NCI-H1694 treated with DMSO at 0.1 percent for 48 hours (cell line): ENCODE measurements around the gene STAT5A.
"Not testable (repeated sequence)": the region's sequence is repeated elsewhere in the genome, so short reads cannot be mapped to it uniquely, and the experiment has no call there.

Source experiments
- DNase-seq: peaks from one replicate; lab custom pipeline; 2025; lab: John Stamatoyannopoulos, UW

STAT5A gene

DNA sequence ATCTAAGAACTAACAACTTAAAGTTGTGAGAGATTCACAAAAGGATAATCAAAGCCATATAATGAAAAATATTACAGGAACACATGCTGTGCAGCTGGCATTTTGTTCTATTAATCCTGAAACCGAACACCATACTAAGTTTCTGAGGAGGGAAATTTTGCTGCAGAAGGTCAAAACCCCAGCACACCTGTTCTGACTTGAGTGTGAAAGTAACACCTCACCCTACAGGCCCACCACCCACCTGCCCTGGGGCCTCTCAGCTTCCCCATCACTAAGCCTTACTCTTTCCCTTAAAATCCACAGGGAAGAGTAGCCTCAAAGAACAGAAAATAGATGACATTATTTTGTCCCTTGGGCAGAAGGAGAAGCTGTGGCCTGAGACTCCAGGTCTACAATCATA is 44.8 kb downstream of the STAT5A start:
- no peak for DNase-seq

GRCh38 chr17:42334677-42335076 is 46.4 kb downstream of the STAT5A start:
- no peak for DNase-seq

DNA sequence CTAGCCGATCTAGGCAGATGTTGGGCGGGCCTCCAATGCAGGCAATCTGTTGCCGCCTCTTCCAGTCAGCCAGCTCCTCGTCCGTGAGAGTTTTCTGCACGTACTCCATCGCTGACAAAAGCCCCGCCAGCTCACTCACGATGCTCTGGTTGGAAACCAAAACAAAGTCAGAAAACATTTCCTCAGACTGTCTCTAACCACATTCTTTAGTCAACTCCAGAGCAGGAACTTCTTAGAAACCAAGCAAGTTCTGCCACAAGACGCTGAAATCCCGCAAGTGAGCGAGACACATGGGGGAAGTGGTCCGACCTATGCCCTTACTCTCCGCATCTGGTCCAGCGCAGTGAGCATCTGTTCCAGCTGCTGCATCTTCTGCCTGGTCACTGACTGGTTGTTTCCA is 49.1 kb downstream of the STAT5A start:
- peak; percentile 12 for DNase-seq

DNA sequence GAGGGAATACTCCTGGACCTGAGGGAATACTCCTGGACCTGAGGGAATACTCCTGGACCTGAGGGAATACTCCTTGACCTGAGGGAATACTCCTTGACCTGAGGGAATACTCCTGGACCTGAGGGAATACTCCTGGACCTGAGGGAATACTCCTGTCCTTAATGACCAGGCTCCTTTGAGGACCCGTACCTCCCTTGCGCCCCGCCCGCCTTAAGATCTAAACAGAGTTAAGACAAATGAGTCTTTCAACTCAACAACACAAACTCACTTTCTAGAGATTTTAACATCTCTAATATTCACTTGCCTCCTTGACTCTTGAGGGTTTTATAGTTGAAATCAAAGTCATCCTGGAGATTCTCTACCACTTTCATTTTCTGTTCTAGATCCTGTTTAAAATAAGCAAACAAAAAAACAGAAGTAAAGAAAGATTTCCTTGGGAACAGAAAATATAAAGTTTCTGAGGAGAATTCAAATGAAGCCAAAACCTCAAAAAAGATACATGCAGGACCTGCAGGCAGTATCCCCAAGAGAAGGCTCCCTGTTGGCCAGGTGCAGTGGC is 50.2 kb downstream of the STAT5A start:
- no peak for DNase-seq

- DNase-seq: no peak
These were observed 50.9 kb downstream of the STAT5A start for GRCh38 chr17:42339221-42339620.

DNA sequence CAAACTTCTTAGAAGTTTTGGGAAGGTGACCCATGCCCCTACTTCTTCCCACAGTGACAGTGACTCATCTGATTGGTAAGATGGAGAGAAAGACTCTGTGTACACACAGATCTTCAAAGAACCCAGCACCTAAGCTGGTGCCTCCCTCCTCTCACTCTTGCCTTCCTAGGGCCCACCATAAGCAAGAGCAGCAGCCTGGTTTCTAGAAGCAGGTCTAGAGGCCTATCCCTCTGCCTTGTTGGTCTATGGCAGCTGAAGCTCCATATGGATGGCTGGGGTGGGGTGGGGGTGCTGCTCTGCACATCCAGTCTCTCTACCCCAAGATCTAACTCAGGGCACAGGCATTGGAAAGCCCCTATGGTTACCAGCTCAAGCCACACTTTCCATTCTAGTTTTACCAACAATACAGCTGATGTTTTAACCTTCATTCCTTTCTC is 52.4 kb downstream of the STAT5A start:
- DNase-seq: no peak

DNA sequence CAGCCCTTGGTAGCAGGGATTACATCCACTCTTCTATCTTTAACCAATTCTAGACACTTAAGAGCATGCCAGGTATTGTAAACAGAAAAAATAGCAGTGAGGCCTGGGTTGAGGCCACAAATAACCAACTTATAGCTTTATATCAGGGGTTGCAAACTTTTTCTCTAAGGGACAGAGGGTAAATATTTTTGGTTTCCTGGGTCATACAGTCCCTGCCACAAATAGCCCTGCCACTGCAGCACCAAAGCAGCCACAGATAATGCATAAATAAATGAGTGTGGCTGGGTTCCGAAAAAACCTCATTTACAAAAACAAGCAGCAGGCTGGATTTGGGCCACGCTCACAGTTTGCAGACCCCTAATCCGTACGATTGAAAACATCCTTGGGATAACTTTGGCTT is 53.3 kb downstream of the STAT5A start:
- no peak for DNase-seq

DNA sequence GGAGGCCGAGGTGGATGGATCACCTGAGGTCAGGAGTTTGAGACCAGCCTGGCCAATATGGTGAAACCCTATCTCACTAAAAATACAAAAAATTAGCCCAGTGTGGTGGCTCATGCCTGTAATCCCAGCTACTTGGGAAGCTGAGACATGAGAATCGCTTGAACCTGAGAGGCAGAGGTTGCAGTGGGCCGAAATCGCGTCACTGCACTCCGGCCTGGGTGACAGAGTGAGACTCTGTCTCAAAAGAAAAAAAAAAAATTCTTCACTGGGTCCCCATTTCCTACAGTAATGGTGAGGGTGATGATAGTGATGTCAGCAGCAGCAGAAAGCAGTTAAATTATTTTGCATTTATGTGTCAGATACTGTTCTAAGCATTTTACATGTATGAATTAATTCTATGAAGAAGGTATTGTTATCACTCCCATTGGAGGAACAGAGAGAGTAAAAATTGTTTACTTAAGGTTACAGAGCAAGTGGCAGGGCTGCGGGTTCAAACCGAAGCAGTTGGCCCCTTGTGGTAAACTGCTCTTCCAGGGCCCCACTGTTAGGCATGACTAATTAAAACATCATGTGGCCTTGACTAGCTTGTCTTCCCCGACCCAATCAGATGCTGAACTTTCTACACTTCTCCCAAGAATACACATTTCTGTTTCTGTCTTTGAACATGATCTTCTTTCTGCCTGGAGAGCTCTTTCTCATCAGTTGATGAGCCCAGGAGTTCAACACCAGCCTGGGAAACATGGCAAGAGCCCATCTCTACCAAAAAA is 54.1 kb downstream of the STAT5A start:
- DNase-seq: no peak

GRCh38 chr17:42345396-42346073 is 57.2 kb downstream of the STAT5A start:
- DNase-seq: no peak

DNA sequence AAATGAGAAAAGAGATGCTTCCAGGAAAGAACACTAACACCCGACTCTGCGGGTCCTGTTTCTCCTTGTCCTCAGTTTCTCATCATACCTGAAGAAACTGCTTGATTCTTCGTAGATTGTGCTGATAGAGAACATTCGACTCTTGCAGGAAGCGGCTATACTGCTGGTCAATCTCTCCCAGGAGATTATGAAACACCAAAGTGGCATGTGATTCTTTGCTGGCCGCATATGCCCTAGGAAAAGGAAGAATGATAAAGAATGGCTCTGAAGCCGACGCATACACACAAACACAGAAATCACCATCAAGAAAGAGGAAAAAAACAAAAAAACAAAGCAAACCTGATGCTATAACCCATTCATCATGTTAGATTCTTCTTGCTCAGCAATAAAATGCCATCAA is 58.2 kb downstream of the STAT5A start:
- no peak for DNase-seq

GRCh38 chr17:42347198-42347597 is 58.9 kb downstream of the STAT5A start:
- no peak for DNase-seq

DNA sequence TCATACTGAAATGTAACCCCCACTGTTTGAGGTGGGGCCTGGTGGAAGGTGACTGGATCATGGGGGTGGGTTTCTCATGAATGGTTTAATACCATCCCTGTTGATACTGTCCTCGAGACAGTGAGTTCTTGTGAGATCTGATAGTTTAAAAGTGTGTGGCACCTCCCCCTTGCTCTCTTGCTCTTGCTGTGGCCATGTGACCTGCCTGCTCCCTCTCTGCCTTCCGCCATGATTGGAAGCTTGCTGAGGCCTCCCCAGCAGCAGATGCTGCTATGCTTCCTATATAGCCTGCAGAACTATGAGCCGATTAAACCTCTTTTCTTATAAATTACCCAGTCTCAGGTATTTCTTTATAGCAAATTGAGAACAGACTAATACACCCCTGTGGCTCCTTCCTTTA is 59.3 kb downstream of the STAT5A start:
- DNase-seq: no peak

DNA sequence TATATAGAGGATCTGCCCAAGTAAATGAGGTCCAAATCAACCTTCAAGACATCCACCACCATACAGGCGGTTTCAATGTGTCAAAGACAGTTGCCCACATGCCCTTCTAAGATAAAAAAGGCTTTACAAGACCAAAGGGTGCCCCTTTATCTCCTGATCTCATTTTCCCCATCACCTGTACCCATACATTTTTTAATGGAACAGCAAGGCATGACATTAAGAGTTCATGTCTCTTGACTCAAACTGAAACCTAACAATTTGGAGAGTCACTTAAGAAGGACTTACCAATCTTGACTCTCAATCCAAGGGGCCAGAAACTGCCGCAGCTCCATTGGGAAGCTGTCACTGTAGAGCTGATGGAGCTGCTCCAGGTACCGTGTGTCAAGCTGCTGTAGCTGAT is 59.8 kb downstream of the STAT5A start:
- DNase-seq: no peak

DNA sequence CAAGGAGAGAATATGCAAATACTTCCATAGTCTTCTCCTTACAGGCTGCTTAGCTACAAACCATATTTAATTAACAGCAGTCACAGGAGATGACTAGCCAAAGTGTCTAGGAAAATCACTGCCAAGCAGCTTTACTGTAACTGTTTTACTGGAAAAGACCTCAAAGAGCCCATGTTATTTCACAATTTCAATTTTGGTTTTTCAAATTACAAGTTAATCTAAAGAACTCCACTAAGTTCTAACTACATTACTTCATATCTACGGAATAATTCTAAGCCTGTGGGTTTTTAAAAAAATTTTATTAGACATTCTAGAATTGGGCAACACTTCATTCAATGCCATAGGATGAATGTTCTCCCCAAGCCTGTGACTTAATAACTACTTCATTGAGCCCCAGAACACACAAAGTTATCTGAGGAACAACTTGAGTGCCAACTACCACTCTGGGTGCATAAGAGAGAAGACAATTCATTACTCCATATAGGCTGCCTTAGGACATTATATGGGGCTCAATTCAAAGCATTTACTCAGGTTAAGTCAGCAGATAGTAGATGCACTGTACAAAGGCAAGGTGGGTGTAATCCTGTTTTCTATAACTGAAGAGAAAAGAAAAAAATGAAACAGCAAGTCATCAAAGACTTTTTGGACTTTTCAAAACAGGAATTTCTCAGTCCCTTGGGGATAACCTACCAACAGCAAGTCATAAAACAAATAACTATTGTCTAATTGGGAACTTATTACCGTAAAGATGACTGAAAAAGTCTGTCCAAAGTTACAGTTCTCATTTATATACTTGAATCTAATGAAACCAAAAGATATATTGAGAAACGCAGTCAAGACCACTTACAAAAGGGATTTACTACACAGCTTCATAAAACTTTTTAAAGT is 66.9 kb downstream of the STAT5A start:
- no peak for DNase-seq

DNA sequence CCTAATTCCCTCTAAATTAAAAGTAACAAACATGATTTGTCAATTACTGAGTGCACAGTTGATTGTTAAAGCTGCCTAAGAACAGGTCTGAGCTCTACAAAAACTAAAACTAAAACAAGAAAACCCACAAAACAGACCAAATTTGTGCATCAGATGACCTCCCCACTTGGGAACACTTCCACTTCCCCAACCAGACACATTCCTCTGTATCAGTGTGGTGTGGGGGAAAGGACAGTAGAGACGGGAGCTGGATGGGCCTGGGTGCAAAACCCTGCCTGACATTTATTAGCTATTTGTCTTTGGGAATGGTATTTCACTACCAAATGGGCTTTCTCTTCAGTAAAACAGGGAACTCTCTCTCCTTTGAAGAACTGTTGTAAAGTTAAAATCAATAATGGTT is 70.1 kb downstream of the STAT5A start:
- no peak for DNase-seq

DNA sequence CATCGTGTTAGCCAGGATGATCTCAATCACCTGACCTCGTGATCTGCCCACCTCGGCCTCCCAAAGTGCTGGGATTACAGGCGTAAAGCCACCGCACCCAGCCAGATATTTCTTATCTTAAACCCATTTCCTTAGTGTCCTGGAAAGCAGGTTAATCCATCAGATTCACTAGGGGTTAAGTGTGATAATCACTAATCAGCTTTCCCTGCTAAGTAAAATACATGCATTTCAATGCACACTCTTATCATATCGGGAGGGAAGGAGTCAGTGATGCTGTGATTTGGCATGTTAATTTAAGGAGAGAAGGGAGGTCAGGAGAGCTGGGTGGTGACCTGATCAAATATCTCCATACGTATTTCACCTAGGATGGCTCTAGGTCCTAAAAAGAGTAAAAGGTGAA is 70.8 kb downstream of the STAT5A start:
- DNase-seq: no peak

- not testable (repeated sequence) for DNase-seq
These were observed 72.1 kb downstream of the STAT5A start for GRCh38 chr17:42360388-42360787.
